HepG2 (cell line): Measurements from ENCODE around the gene BABAM2.
"Not testable (repeated sequence)": the region's sequence is repeated elsewhere in the genome, so short reads cannot be mapped to it uniquely, and the experiment has no call there.

Source experiments
- EZH2 ChIP-seq: conservative IDR thresholded peaks from 2 replicates; pipeline ENCODE4 v1.6.1; 2012; ENCODE audit warnings: mild to moderate bottlenecking, low read depth, low read length, moderate library complexity
- FOXM1 ChIP-seq: sonication (generic); formaldehyde crosslinking; IDR thresholded peaks from 2 replicates; pipeline ENCODE4 v1.5.0; 2020; ENCODE audit warnings: missing genetic modification reagents
- MAFK ChIP-seq, 2 experiments: IDR thresholded peaks in 1 of 2; conservative IDR thresholded peaks in 1 of 2; 2 replicates each; pipeline ENCODE4 v1.6.1; 2011; ENCODE audit warnings: improper control_type of control experiment in 2 of 2, low read length in 2 of 2
- POLR2A ChIP-seq, 2 experiments: IDR thresholded peaks; 2 replicates each; pipeline ENCODE4 v1.6.1; 2011; ENCODE audit warnings: low read depth in 2 of 2, low read length in 2 of 2, mild to moderate bottlenecking in 1 of 2, moderate library complexity in 1 of 2; ENCODE audit not compliant: insufficient read depth in 1 of 2
- POLR2AphosphoS5 ChIP-seq: IDR thresholded peaks from 2 replicates; pipeline ENCODE4 v1.6.1; 2012; ENCODE audit warnings: low read depth, low read length
- PPARG ChIP-seq: conservative IDR thresholded peaks from 2 replicates; pipeline ENCODE4 v1.6.1; 2016; ENCODE audit warnings: missing biosample characterization, missing genetic modification reagents
- ZNF850 ChIP-seq: sonication (generic); formaldehyde crosslinking; conservative IDR thresholded peaks from 2 replicates; pipeline ENCODE4 v1.9.0; 2021; ENCODE audit warnings: mild to moderate bottlenecking, missing genetic modification reagents
- TF ChIP-seq, protein P1 (sequence below): sonication (generic); formaldehyde crosslinking; IDR thresholded peaks from 2 replicates; pipeline ENCODE4 v1.5.0; 2020; ENCODE audit warnings: mild to moderate bottlenecking, missing genetic modification reagents, moderate library complexity
- TF ChIP-seq, protein P2 (sequence below): sonication (generic); formaldehyde crosslinking; IDR thresholded peaks from 2 replicates; pipeline ENCODE4 v1.5.0; 2020; ENCODE audit warnings: missing genetic modification reagents
- TF ChIP-seq, protein P3 (sequence below): sonication (generic); formaldehyde crosslinking; IDR thresholded peaks from 2 replicates; pipeline ENCODE4 v1.4.0; 2020; ENCODE audit warnings: missing genetic modification reagents, borderline replicate concordance

DNA sequence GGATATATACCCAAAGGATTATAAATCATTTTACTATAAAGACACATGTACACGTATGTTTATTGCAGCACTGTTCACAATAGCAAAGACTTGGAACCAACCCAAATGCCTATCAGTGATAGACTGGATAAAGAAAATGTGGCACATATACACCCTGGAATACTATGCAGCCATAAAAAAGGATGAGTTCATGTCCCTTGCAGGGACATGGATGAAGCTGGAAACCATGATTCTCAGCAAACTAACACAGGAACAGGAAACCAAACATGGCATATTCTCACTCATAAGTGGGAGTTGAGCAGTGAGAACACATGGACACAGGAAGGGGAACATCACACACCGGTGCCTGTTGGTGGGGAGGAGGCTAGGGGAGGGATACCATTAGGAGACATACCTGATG, 135.7 kb downstream of the BABAM2 start:
- TF ChIP-seq, protein P1, sequence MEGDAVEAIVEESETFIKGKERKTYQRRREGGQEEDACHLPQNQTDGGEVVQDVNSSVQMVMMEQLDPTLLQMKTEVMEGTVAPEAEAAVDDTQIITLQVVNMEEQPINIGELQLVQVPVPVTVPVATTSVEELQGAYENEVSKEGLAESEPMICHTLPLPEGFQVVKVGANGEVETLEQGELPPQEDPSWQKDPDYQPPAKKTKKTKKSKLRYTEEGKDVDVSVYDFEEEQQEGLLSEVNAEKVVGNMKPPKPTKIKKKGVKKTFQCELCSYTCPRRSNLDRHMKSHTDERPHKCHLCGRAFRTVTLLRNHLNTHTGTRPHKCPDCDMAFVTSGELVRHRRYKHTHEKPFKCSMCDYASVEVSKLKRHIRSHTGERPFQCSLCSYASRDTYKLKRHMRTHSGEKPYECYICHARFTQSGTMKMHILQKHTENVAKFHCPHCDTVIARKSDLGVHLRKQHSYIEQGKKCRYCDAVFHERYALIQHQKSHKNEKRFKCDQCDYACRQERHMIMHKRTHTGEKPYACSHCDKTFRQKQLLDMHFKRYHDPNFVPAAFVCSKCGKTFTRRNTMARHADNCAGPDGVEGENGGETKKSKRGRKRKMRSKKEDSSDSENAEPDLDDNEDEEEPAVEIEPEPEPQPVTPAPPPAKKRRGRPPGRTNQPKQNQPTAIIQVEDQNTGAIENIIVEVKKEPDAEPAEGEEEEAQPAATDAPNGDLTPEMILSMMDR (CRISPR knock-in tag) = not testable (repeated sequence)
- not testable (repeated sequence) for TF ChIP-seq FOXM1 (CRISPR knock-in tag); PPARG (CRISPR knock-in tag); POLR2A (IDR thresholded peaks at IDR 0.05; ENCODE audit: insufficient read depth in 1 of 2, low read depth in 2 of 2, low read length in 2 of 2); ZNF850 (CRISPR knock-in tag); MAFK (conservative IDR thresholded peaks at IDR 0.05 in 1 of 2, IDR thresholded peaks at IDR 0.05 in 1 of 2; ENCODE audit: low read length in 2 of 2); EZH2; POLR2AphosphoS5
- TF ChIP-seq, protein P2, sequence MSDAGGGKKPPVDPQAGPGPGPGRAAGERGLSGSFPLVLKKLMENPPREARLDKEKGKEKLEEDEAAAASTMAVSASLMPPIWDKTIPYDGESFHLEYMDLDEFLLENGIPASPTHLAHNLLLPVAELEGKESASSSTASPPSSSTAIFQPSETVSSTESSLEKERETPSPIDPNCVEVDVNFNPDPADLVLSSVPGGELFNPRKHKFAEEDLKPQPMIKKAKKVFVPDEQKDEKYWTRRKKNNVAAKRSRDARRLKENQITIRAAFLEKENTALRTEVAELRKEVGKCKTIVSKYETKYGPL = not testable (repeated sequence)
- TF ChIP-seq, protein P3, sequence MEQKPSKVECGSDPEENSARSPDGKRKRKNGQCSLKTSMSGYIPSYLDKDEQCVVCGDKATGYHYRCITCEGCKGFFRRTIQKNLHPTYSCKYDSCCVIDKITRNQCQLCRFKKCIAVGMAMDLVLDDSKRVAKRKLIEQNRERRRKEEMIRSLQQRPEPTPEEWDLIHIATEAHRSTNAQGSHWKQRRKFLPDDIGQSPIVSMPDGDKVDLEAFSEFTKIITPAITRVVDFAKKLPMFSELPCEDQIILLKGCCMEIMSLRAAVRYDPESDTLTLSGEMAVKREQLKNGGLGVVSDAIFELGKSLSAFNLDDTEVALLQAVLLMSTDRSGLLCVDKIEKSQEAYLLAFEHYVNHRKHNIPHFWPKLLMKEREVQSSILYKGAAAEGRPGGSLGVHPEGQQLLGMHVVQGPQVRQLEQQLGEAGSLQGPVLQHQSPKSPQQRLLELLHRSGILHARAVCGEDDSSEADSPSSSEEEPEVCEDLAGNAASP = not testable (repeated sequence)
